Retina (tissue), 1 donor: ENCODE measurements around the gene DMD.
"Not testable (repeated sequence)": the region's sequence is repeated elsewhere in the genome, so short reads cannot be mapped to it uniquely, and the experiment has no call there.

ENCODE experiments used
- DNase-seq: peaks from one replicate; pipeline ENCODE4 v3.0.0-alpha.2; 2016

DMD gene

DNA sequence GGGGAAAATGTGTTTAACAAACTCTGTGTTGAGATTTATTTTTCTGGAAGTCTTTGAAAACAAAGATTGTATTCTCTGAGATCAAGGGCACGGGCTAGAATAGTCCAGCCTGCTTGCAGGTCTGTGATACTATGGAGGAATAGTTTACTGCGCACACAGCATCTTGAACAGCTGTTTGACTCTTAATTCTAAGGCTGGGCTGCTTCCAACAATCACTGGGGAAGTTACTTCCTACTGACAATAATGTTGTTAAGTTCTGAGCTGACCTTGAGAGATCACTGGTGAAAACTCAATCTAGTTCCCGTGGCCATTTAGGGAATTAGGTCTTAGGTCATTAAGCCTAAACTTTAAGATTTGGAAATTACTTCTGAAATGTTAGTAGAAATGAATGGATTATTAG, 1723.4 kb downstream of the DMD start:
- DNase-seq: no peak

DNA sequence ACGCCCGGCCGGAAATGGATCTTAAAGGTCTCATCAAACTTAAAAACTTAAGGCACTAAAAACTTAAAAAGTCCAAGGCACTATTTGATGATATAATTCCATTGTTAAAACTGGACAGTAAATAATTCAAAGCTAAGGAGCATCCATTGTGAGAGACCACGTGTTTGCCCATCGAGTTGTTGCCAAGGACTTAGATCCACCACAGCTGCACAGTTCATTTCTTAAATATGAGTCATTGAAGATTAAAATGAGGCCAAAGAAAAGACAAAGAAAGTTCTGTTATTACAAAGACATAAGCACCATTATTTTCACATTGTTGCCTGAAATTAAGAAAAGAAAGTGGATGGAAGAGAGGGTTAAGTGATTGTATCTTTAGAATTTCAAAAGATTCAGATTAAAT, 1728.0 kb downstream of the DMD start:
- no peak for DNase-seq

DNA sequence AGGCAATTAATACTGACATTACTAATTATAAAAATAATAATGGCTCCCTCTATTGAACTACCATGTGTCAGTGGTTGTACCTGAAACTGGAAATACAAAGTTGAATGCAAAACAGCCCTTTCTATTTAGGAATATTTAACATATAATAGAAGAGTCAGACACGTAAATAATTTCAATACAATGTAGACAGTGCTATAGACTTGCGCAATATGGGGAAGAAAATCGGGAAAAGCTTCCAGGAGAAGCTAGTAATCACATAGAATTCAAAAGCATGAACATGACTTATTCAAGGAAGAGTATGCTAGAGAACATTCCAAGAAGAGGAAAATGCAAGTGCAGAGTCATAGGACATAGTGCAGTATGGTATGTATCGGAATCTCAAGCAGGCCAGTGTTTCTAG, 1730.7 kb downstream of the DMD start:
- DNase-seq: no peak

DNA sequence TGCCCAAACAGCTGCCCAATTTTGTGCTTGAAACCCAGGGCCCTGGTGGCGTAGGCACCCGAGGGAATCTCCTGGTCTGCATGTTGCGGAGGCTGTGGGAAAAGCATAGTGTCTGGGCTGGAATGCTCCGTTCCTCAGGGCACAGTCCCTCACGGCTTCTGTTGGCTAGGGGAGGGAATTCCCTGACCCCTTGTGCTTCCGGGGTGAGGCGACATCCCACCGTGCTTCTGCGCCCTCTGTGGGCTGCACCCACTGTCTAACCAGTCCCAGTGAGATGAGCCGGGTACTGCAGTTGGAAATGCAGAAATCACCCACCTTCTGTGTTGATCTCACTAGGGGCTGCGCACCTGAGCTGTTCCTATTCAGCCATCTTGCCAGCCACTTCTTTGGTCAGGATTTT, 1740.1 kb downstream of the DMD start:
- no peak for DNase-seq

DNA sequence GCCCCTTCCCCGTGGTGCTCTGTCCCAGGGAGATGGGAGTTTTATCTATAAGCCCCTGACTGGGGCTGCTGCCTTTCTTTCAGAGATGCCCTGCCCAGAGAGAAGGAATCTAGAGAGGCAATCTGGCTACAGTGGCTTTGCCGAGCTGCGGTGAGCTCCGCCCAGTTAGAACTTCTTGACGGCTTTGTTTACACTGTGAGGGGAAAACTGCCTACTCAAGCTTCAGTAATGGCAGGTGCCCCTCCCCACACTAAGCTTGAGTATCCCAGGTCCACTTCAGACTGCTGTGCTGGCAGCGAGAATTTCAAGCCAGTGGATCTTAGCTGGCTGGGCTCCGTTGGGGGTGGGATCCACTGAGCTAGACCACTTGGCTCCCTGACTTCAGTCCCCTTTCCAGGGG, 1740.6 kb downstream of the DMD start:
- not testable (repeated sequence) for DNase-seq

DNA sequence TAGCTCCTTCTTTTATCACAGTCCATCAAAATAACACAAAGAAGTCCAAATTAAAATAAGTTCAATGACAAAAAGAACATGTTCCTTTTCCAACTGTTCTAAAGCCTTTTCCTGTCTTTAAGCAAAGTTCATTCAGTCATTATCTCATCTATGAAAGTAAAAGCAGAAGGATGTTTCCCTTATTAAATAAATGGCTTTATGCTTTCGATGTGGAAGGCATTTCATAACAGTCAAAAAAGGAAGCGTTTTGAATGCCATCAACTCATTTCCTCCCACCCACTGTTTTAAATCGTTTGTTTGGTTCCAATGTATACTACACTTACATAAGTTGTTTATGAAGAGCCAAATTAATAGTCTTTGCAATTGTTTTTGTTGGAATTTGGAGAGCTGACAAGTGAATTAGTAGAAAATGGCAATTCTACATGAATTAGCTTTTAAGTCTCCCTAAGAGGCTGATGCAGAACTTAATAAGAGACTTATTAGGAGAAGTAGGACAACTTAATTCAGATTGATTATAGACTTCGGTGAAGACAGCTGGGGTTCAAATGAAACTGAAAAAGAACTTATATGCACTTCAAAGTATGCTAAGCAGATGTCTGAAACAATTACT, 1746.9 kb downstream of the DMD start:
- DNase-seq: no peak

DNA sequence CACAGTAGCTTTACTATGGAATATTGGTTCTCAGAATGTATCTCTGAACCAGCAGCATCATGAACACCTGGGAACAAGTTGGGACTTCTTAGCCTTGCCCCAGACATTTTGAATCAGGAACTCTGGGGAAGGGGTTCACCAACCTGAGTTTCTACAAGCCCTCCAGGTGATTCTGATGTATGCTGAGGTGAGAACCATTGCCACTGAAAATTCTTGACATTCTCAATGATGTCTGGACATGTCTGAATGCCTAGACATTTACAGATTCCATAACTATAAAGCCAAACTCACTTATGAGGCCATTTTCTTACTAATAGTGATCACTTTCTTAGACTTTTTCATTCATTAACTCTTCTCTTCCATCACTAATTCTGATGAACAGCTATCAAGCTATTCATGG, 1750.1 kb downstream of the DMD start:
- no peak for DNase-seq

DNA sequence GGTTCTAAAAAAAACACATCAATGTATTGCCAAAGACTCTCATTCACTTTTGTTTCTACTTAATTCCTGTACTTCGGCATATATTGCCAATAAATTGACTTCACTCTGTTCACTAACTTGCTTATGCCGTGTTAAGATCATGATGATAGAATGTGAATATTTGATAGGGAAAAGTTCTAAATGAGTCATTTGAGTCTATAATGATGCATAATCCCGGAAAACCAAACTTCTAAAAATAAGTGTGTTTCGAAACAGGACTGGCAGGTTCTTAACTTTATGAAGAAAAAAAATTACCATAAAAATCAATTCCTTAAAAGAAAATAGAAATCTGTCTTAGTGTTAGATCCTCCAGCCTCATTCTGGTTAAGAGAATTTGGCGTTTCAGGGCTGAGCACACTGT, 1752.0 kb downstream of the DMD start:
- no peak for DNase-seq

DNA sequence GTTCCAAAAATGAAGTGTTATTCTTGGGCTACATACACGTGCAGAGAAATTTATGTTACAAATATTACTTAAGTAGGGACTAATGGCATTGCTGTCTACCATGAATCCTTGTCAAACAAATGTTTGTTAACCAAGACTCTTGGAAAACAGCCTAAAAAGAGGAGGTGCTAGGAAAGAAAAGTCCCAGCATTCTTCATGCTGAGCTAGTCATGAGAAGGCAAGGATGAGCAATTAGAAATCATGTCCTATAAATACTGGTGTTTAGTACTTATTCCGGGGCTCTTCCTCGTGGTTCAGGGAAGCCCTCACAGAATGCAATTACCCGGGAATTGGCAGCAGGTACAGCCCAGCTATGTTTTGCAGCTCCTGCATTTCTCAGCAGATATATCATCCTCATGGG, 1761.4 kb downstream of the DMD start:
- no peak for DNase-seq

DNA sequence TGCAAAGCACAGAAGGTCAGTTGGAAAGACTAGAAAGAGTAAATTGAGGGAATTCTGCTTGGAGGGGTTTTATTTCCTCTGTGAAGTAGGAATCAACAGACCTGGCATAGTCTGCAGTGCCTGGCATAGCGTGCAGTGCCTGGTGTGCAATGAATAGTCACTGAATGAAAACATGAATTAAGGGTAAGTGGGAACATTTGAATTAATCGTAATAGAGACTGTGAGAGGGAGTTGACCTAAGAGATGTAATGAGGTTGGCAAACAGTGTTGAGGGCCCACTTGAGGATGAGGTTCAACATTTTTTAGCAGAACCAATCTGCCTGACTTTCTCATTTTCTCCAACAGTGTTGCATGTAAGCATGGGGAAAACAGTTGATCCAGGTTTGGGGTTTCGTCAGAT, 1762.3 kb downstream of the DMD start:
- DNase-seq: no peak

DNA sequence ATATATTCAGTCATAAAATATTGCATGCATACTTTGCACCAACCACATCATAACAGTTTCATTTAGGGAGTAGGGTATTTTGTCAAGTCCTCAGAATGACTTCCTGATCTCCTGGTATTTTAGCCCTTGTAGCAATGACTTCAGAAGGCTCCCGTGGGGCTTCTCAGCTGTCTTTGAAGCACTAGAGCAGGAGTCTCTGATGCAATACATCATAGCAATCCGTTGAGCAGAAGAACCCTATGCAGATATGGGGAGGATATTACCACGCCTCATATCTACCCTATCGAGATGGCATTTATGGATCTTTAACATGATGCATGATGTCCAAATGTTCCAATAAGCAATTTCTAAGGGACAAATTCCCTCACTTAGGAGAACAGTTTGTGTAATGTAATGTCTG, 1765.8 kb downstream of the DMD start:
- DNase-seq: no peak

DNA sequence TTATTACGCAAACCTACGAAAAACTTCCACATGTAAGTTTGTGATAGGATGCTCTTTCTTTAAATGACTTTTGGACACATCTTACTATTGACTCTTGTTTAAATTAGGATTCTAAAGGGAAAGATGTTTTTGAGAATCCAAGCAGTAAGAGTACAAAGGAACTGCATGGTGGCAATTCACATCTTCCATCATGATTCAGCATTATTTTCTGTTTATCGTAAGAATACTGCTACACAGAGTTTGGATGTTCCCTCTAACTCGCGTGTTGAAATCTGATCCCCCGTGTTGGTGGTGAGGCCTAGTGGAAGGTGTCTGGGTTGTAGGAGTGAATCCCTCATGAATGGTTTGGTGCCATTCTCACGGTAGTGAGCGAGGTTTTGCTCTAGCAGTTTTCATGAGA, 1767.7 kb downstream of the DMD start:
- DNase-seq: no peak

DNA sequence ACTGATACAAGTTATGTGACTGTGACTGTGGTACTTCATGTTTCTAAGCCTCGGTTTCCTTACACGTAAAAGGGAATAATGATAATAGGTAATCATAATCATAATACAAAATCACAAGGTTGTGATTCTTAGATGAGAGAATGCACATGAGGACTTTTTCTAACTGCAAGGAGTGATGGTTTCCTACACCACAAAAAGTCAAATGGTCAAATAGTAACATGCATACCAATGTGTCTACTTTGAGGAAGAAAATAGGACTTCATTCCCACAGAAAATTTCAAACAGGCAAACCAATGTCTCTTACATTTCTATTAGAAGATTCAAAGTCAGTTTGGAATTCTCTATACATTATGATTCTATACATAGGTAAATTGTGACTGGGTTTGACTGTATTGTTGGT, 1770.8 kb downstream of the DMD start:
- no peak for DNase-seq

DNA sequence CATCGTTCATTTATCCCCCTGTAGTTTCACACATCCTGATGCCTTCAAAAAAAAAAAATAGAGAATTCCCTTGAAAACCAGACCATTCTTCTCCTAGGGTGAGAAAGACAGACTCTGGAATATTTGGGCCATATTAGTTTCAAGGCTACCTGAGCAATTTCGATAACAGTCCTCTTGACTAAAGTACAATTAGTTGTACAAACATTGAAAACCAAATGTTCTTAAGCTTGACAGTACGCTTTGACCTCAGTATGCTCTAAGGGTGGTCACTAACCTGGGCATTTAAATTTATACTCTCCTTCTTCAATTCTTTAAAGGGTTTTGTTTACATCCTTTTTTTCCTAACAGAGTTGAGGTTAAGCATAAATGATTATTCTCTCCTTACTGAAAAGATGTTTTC, 1774.9 kb downstream of the DMD start:
- DNase-seq: no peak

DNA sequence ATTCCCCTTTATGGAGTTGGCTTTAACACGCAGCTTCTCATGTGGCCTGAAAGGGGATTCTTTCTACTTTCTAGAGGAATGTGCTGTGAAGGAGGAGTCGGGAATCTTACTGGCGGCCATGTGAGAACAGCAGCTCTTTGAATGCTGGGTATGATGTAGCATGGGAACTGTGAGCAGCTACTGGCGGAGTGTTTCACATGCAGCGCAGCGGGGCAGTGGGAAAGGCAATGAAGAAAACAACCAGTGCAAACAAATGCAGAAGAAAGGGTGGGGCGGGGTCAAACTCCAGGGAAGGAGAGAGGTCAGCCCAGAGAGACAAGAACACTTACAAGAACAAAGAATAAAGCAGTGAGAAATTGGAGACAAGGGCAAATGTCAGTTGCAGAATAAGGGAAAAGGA, 1775.8 kb downstream of the DMD start:
- DNase-seq: peak; percentile 36

DNA sequence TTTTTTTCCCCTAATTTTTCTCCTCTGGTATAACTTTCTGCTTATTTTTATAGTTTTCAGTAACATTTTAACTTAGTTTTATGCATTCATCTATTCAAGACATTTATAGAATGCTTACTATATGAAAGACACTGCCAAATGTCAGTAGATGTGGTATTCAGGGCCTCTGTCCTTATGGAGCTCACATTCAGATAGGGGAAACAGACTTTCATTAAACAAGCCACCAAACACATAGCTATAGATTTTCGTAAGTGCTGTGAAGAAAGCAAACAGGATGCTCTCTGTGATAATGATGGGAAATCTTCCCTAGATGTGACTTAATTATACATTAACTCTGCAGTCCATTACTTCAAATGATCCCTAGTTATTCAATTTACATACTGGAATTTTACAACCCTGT, 1777.5 kb downstream of the DMD start:
- DNase-seq: no peak

DNA sequence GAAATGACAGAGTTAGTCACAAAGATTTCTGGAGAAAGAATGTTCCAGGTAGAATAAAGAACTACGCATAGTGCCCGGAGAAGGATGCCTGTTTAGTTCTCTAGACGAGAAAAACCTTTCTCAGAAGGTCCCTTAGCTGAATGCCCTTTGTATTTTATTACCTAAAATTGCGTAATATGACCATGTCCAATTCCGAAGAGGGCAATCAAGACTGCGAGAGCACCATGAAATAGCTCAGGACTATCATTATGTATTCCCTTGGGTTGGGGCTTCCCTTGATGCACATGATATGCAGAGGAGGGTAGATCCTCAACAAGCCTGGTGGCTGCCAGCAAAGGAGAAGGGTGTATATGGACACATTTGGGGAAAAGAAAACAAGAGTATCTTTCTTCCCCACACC, 1781.4 kb downstream of the DMD start:
- no peak for DNase-seq

DNA sequence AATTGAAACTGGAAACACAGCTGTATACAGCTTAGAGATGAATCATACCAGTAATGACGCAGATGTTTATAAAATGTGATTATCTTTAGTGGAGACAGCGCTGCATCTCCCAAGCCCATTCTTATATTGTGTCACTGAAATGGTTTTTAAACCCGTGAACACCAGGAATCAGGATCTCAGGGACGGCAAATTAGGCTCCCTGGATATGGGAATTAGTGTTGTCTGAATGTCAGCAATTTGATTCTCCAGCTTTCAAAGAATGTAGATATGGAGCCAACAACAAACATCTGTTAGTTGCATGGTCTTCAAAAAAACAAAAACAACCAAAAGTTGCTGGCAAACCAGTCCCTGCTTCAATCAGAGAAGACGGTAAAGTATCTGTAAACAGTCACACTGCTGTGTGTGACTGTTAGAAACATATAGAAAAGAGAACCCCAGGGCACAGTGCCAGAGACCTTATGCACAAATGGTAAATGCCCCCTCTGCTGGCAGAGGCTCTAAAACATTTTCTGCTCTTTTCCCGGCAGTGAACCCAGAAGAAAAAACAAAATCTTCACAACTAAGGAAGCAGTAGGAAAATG, 1787.7 kb downstream of the DMD start:
- peak; percentile 26 for DNase-seq

DNA sequence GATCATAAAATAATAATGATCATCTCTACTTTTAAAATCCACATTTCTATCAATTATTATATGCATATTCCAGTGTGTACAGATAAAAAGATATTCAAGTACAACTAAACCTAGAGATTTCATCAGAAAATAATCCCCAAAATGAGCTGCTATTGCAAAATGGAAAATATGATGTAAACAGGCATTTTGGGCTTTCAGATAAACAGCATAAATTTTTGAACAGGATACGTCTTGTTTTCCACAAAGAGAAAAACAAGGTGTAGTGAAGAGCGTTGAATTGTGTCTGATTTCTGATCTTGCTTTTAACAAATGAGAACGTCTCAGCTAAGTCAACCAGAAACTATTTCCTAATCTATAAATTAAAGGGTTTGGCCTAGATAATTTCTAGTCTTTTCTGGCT, 1789.9 kb downstream of the DMD start:
- DNase-seq: no peak

DNA sequence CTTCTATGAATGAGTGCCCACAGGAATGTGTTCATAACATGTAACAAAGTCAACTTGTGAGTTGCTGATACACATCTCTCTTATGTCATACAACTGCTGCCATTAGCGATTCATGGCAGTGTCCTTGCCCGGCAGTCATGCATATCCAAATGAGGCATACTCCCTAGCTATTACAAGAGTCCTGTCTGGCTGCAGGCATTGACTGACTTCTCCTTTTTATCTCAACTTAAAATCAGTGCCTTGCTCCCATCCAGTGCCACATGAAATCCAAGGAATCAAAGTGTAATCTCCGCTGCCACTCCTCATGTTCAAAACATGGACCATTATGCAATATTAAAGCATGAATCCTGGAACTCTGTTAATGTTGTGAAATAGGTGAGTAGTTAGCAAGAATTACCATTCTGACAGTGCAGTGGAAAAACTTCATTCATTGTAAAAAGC, 1790.6 kb downstream of the DMD start:
- no peak for DNase-seq

DNA sequence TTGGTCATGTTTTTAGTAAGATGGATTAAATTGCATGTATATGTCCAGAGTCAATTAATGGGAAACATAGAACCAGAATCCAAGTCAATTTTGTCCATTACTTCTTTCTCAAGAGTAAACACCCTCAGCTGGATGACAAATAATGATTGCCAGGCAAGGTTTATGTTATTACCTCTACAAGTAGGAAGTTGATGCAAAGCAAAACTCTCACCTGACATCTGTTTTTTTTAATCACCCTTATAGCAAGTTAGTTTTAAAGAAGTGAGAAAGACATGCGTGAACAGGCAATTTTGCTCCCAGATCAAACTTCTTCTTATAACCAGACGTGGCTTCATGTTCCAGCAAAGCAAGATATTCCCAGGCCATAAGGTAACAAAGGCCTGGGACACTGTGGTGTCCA, 1791.0 kb downstream of the DMD start:
- no peak for DNase-seq

DNA sequence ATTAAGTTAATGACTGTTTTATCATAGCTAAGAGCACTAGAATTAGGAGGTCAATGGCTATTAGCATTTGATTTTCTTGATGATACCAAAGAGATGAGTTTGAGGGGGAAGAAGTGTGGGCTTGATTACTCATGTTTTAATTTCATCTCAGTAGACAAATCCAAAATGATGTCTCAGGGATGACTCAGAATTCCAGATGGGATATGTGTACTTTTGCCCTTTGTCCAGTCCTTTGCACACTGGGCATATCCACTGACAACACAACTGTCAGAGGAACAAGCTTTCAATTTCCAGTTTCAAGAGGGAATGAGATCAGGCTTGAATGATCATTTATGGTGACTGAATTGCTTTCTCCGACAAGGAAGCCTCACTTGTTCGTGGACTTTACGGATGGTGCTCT, 1814.2 kb downstream of the DMD start:
- no peak for DNase-seq

DNA sequence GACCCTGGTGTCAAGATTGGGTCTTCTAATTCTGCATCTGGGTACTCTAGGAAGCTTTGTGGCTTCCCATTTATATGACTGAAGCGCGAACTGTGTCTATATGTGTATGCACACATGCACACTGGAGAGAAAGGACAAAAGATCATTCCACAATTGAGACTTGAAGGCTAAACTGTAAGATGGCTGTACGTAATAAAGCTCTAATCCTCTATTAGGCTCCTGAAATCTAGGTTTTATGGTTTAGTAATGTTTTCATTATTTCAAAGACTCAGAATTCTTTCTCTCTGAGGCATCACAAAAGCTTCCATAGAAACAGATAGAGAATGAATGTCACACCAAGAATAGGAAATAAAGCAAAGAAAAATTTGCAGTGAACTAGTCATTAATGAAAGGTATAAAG, 1818.8 kb downstream of the DMD start:
- DNase-seq: no peak

DNA sequence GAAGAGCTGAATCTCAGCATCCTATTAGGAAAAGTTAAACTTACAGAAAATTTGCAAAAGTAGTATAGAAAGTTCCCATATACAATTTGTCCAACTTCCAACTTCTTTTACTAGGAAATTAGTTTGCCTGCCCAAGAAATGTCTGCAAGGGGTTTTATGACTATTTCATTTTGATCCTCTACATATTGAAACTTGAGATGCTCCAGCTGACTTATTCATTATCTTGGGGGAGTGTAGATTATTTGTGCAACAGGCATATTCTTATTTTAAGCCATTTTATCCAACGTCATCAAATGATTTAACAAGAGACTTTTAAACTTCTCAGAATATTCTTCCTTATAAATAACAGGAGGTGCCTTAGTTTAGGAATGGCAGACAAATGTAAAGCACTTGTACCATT, 1822.4 kb downstream of the DMD start:
- DNase-seq: no peak

DNA sequence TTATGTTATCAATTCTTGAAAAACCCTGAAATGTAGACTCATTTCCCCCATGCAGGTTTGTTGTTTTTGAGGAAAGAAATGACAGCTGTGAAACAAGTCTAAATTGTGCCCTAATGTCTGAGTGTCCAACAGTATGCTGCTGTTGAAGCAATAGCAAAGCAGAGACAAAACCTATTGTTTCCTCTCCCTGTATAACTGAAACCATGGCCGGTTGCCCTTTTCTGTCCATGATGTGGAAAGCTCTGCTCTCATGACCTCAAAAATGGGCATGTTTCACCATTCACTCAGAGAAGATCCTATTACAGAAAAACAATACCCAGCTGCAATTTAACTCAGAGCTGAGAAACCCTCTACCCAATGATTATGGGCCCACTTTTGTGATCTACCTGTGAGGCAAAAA, 1826.9 kb downstream of the DMD start:
- DNase-seq: no peak

DNA sequence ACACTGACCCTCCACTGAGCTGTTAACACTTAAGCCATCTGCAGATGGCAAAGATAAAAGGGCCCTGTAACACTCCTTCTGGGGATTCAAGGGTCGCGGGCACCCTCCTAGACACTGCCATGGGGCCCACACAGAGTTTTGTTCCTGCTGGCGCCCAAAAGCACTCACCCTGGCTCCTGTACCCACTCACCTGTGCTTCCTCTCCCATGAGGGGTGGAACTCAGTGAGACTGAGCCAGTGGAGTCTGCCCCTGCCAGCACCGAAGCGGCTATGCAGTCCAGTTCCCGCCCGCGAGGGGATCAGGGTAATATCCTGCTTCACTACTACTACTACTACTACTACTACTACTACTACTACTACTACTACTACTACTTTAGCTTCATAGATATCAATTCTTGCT, 1827.4 kb downstream of the DMD start:
- DNase-seq: no peak
